Ascending aorta (tissue), 2 donors: ENCODE data around the gene TBX10. TPM values are rescaled to one million over a fixed set of nuclear protein-coding genes. Genes with fewer than 3 reads are reported as not detected.

Experiments
- DNase-seq, 2 donors: peaks; one replicate each; pipeline ENCODE4 v3.0.0-alpha.2; 2019; ENCODE audit warnings: low spot score in 2 of 2
- H3K27ac ChIP-seq, 2 donors: fragments of 200-600 bp; sonication (generic); one replicate each; pipeline ENCODE4 v1.5.1; 2016 to 2017; ENCODE audit warnings: mild to moderate bottlenecking in 1 of 2
- H3K27me3 ChIP-seq: fragments of 200-600 bp; sonication (generic); one replicate; pipeline ENCODE4 v1.5.1; 2017
- H3K36me3 ChIP-seq, 2 donors: fragments of 200-600 bp; sonication (generic); one replicate each; pipeline ENCODE4 v1.5.1; 2016
- H3K4me1 ChIP-seq, 2 donors: fragments of 200-600 bp; sonication (generic); one replicate each; pipeline ENCODE4 v1.5.1; 2016 to 2017; ENCODE audit warnings: mild to moderate bottlenecking in 1 of 2
- H3K4me3 ChIP-seq, 2 donors: fragments of 200-600 bp; sonication (generic); one replicate each; pipeline ENCODE4 v1.5.1; 2016 to 2017; ENCODE audit warnings: mild to moderate bottlenecking in 1 of 2
- H3K9me3 ChIP-seq, 2 donors: fragments of 200-600 bp; sonication (generic); one replicate each; pipeline ENCODE4 v1.5.1; 2016
- intact Hi-C: fragments of 100-400 bp; cut with DNase I; formaldehyde crosslinking; loops from one replicate; pipeline ENCODE4 v1.15.1; 2023
- total RNA-seq: library from RNA; depleted of rRNA; stranded (reverse); fragments of >200 nt; gene quantifications from one replicate; pipeline ENCODE4 v1.1.0, GENCODE V29; 2016
- TF ChIP-seq, protein P1 (sequence below), 3 experiments: fragments of 200-600 bp in 2 of 3; fragments of 450-650 bp in 1 of 3; sonication (generic) in 2 of 3; IDR thresholded peaks; one replicate each; pipeline ENCODE4 v1.5.1; 2016 to 2019; ENCODE audit warnings: antibody characterized with exemption in 3 of 3, mild to moderate bottlenecking in 1 of 3, moderate library complexity in 1 of 3

The TBX10 gene
- total RNA-seq, 1 donor from 2014 or later: not detected

DNA sequence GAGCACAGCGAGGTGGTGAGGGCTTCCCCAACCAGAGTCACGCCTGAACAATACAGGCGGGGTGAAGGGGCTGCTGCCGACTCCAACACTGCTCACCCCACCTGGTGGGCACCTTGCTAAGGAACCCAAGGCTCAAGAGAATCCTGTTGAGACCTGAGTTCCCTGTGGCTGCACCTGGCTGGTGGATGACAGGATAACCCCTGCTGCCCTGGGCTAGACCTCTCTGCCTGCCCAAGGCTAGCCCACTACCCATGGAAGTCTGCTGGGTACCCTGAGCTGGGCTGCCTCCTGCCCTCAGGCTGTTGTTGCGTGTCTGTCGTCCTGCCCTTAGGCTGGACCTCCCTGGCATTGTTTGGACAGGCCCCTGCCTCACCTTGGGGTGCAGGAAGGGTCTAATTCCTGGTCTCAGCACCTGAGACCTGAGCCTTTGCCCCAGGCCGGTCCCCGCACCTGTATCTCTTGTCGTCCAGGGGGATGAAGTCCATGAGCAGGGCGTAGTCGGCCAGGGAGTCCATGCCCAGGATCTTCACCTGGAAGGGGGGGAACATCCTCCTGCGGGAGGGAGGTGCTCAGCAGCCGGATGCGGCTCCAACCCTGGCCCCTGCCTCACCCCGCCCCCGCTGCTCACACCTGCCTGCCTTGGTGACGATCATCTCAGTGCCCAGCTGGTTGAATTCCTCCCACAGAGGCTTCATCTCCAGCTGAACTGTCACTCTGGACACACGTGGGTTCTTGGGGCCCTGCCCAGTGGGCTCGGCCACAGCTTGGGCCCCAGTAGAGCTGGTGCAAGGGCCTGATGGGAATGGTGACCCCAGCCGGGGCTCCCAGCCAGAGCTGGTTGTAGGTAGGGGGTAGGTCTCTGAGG lies 5.0 kb downstream of the TBX10 start:
- peaks cover 4 to 6% of the 10 kb centered on the region in 2 donors for H3K4me1 ChIP-seq
- H3K27me3 ChIP-seq: no peaks in the 10 kb centered on the region
- no peaks in the 10 kb centered on the region for H3K36me3 ChIP-seq
- no peak overlapping the region for H3K27ac ChIP-seq
- TF ChIP-seq, protein P1, sequence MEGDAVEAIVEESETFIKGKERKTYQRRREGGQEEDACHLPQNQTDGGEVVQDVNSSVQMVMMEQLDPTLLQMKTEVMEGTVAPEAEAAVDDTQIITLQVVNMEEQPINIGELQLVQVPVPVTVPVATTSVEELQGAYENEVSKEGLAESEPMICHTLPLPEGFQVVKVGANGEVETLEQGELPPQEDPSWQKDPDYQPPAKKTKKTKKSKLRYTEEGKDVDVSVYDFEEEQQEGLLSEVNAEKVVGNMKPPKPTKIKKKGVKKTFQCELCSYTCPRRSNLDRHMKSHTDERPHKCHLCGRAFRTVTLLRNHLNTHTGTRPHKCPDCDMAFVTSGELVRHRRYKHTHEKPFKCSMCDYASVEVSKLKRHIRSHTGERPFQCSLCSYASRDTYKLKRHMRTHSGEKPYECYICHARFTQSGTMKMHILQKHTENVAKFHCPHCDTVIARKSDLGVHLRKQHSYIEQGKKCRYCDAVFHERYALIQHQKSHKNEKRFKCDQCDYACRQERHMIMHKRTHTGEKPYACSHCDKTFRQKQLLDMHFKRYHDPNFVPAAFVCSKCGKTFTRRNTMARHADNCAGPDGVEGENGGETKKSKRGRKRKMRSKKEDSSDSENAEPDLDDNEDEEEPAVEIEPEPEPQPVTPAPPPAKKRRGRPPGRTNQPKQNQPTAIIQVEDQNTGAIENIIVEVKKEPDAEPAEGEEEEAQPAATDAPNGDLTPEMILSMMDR (IDR thresholded peaks at IDR 0.05): no peak
- intact Hi-C loops: loop anchor here (10.0 kb wide), 1 partner anchor 170 kb away; no protein-coding TSS in a partner anchor
- DNase-seq: no peak
- H3K4me3 ChIP-seq: no peak overlapping the region
- H3K9me3 ChIP-seq: no peaks in the 10 kb centered on the region

DNA sequence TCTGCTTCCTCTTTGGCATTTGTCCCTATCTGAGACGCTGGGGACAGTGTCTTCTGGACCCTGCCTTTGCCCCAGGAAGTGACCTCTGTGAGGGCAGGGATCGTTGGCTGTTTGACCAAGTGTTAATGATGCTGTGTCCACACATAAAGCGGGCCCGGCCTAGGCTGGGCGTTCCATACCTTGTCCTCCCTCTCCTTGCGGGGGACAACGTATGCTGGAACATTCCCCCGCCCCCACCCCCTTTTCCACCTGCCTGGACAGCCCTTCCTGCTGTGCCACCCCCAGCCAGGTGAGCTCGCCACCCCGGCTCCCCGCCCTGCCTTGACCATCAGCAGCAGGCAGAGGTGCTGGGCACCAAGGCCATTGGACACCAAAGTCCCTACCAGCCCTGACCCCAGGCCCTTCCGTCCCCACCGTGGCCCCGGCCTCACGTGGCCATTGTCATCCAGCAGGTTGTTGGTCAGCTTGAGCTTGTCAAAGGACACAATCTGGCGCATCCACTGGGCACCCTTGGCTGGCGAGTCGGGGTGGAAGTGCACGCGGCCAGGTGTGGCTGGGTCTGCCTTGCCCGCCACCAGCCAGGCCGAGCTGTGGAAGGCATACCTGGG lies 5.7 kb downstream of the TBX10 start:
- intact Hi-C loops: loop anchor here (10.0 kb wide), 1 partner anchor 171 kb away; no protein-coding TSS in a partner anchor
- DNase-seq: no peak
- peaks cover 4 to 6% of the 10 kb centered on the region in 2 donors for H3K4me1 ChIP-seq
- H3K9me3 ChIP-seq: no peaks in the 10 kb centered on the region
- no peak overlapping the region for H3K4me3 ChIP-seq
- no peak overlapping the region for H3K27ac ChIP-seq
- no peaks in the 10 kb centered on the region for H3K36me3 ChIP-seq
- TF ChIP-seq, protein P1 (IDR thresholded peaks at IDR 0.05): no peak
- no peaks in the 10 kb centered on the region for H3K27me3 ChIP-seq

DNA sequence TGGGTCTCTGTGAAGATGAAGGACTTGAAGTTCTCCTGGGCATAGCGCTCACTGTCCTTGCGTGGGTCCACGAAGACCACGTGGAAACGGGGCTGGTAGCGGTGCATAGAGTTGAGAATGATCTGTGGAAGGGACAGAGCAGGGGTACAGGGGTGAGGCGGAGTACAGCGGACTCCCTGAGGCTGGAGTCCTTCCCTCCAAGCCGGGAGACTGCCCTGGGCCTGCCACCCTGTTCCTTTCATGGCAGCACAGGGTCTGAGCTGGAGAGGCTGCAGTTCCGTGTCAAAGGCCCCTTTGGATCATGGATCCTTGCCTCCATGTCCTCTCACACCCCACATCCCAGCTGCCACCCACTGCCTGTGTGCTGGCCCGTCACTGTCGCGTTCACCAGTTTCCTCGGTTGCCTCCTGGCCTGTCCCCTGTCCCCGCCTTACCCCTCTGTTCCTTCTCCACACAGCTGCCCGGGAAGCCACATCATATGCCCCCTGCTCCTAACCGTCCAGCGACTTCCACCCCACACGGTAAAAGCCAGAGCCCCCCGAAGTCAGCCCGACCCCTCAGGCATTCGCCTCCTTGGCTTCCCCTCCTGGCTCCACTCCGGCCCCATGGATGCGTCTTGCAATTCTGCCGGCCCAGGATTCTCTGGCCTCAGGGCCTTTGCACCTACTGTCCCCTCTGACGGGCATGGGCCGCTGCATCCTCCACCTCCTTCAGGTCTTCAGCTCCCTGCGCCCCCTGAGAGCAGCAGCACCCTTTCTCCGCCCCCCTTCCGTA lies 6.4 kb downstream of the TBX10 start:
- Histone ChIP-seq H3K36me3 (no peaks in the 10 kb centered on the region), H3K27ac (no peak overlapping the region), H3K4me3 (no peak overlapping the region), H3K4me1 (peaks cover 4 to 6% of the 10 kb centered on the region in 2 donors), H3K27me3 (no peaks in the 10 kb centered on the region), H3K9me3 (no peaks in the 10 kb centered on the region)
- DNase-seq: no peak
- TF ChIP-seq, protein P1 (IDR thresholded peaks at IDR 0.05): no peak
- intact Hi-C loops: loop anchor here (10.0 kb wide), 1 partner anchor 172 kb away; no protein-coding TSS in a partner anchor

DNA sequence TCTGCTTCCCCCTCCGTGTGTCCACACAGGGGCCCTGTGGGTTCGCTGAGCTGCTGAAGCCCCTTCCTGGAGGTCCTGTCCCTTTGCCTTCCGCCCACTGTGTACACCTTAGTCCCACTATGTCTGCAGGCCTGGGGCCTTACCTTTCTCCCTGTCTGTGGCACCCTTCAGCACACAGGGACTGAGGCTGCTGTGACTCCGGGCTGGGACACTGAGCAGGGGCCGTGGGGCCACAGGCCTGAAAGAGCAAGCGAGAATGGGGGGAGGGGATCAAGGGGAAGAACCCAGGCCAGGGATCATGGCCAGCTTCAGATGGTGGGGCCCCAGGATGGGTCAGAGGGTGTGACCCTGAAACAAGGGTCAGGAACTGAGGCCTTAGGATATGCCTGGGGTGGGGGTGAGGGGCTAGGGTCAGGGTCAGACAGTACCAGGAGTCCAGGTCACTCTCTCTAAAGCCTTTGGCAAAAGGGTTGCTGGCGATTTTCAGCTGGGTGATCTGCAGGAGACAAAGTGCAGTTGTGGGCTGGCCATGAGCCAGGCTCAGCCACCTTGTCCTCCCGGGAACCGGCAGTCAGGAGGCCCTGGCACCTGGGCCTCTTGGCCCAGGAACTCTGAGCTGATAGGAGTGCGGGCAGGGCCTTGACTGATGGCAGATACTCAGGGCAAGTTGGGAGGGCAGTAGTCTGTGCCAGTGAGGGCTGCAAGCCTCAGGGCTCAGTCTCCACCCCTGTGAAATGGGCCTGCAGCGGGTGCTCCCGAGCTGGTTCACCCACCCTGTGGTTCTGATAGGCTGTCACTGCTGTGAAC lies 7.2 kb downstream of the TBX10 start:
- TF ChIP-seq, protein P1 (IDR thresholded peaks at IDR 0.05): no peak
- no peaks in the 10 kb centered on the region for H3K27me3 ChIP-seq
- no peak overlapping the region for H3K27ac ChIP-seq
- H3K36me3 ChIP-seq: no peaks in the 10 kb centered on the region
- no peak for DNase-seq
- intact Hi-C loops: loop anchor here (10.0 kb wide), 1 partner anchor 172 kb away; no protein-coding TSS in a partner anchor
- H3K4me3 ChIP-seq: no peak overlapping the region
- H3K9me3 ChIP-seq: no peaks in the 10 kb centered on the region
- H3K4me1 ChIP-seq: peaks cover 4 to 6% of the 10 kb centered on the region in 2 donors

DNA sequence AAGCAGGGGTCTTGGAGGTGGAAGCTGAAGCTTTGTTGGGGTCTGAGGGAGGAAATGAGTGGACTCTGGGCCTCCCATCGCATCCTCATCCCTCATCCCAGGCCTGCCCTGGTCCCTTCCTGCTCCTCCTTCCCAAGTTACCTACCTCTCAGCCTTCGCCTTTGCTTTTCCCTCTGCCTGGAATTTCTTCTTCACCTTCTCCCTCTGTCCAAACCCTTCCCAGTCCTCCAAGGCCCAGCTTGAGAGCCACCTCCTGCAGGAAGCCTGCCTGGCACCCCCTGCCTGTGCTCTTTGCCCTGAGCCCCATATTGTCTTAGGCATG lies 7.7 kb downstream of the TBX10 start:
- TF ChIP-seq, protein P1 (IDR thresholded peaks at IDR 0.05): no peak
- intact Hi-C loops: loop anchor here (10.0 kb wide), 1 partner anchor 173 kb away; no protein-coding TSS in a partner anchor
- no peaks in the 10 kb centered on the region for H3K9me3 ChIP-seq
- no peaks in the 10 kb centered on the region for H3K27me3 ChIP-seq
- peaks cover 4 to 6% of the 10 kb centered on the region in 2 donors for H3K4me1 ChIP-seq
- no peak overlapping the region for H3K4me3 ChIP-seq
- no peaks in the 10 kb centered on the region for H3K36me3 ChIP-seq
- no peak for DNase-seq
- no peak overlapping the region for H3K27ac ChIP-seq
